Stimulated activated CD8-positive, alpha-beta memory T cell treated with anti-CD3 and anti-CD28 coated beads, Interleukin-15, amount 100 ng/mL, for 24 hours (primary cell): ENCODE data around the gene KLRF2.
"Not testable (repeated sequence)": the region's sequence is repeated elsewhere in the genome, so short reads cannot be mapped to it uniquely, and the experiment has no call there.

Experiments used
- DNase-seq: peaks from one replicate; pipeline ENCODE4 v3.0.0-alpha.2; 2020; ENCODE audit warnings: low read depth

Gene KLRF2, protein sequence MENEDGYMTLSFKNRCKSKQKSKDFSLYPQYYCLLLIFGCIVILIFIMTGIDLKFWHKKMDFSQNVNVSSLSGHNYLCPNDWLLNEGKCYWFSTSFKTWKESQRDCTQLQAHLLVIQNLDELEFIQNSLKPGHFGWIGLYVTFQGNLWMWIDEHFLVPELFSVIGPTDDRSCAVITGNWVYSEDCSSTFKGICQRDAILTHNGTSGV

DNA sequence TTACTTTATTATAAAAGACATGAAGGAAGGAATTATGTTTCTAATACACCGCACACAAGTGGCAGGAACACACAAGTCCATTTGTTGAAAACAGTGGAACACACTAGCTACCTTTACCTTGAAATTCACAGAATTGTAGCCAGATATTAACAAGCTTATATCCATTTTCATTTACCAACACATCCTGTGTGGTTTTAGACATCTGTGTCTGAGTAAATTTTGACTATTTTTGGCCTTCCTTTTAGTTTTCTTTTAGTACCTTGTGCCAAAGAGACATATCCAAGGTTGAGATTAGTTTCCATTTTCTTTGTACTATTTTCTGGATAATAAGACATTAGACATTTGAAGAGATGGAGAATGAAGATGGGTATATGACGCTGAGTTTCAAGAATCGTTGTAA, at the start of gene KLRF2:
TSS of gene KLRF2 (plus strand) at position 244 of the 400 bp plus-strand sequence. CDS start at position 351, 107 bp downstream.
- DNase-seq: no peak

DNA sequence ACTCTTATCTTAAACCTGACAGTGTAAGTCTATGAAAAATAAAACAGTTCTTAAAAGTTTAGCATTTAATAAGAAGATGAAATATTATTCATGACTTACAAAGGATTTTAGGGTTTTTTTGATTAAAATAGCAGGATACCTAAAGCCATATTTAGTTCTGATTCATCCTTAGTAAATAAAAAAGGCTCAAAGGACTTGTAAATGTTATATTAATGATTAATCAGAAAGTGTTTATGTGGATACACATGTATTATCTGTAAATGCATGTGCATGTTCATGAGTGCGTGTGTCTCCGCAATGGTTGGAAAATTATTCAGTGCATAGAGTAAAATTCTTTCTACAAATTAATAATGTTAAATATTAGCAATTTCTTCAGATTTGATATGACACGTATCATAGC, 49.6 kb upstream of the KLRF2 start:
- no peak for DNase-seq

DNA sequence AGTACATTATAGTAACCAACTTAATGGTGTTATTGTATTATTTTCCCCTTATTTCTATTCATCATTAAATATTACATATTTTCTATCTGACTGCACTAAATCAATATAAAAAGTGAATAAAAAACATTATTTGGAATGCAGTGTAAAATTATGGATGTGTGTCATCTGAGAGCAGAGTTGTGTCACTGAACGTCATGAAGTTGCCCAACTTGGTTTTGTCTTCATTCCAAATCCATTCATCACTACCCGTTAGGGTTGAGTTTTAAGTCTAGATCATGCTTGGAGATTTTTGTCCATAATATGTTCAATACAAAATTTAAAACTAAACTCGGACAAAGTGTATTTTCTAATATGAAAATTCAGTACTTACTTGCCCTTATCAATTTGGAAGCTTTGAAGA, 37.9 kb upstream of the KLRF2 start:
- no peak for DNase-seq

DNA sequence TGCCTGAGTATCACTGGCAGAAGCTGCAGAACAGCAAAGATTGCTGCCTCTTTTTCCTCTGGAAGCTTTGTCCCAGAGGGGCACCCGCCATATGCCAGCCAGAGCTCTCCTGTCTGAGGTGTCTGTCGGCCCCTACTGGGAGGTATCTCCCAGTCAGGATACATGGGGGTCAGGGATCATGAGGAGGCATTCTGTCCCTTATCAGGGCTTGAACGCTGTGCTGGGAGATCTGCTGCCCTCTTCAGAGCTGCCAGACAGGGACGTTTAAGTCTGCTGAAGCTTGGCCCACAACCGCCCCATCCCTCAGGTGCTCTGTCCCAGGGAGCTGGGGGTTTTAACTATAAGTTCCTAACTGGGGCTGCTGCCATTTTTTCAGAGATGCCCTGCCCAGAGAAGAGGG, 32.4 kb upstream of the KLRF2 start:
- no peak for DNase-seq

DNA sequence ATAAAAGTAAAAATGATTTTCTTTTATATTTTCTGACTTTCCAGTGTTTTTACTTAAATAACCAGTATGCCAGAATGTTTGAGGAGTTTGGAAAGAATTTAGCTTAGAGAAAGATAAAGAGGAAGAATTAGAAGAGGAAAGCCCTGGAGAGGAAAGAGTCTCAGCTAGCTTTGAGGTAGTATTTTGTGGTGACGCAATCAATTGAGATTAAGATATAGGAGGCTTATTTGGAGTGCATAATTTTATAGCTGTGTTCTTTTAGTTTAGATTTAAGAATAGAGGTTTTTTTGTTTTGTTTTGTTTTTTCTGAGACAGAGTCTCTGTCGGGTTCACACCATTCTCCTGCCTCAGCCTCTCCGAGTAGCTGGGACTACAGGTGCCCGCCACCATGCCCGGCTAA, 30.2 kb upstream of the KLRF2 start:
- no peak for DNase-seq

DNA sequence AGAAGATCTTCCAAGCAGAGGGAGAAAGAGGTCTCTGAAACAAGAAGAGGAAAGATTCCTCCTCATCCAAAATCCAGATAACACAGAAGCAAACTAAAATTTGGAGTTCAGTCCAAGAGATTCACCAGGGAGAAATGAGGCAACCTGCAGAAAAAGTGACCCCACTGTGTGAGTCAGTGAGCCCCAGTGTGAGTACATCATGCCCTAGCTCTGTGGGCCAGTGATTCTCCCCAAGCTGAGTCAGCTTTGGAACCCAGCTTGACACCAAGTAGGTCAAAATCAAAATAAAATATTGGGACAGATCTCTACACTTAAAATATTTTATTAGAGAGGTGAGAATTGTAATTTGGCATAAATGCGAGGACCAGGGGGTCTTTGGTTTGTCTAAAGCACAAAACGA, 29.4 kb upstream of the KLRF2 start:
- DNase-seq: no peak

DNA sequence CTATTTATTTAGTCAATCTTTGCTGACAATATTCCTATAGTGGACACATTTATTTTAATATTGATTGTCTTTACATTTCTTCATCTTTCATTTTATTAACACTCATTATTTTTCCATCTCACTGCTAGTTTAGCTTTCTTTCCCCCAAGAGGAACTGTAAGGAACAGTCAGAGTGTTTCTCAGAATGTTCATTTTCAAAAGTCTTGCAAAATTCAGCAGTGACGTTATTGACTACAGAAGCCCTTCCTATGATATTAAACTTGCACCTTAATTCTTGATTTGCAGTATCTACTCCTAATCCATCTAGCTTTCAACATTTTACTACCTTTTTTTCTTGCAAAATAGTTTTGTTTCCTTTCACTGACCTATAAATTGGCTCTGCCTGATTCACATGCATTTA, 25.1 kb upstream of the KLRF2 start:
- no peak for DNase-seq

DNA sequence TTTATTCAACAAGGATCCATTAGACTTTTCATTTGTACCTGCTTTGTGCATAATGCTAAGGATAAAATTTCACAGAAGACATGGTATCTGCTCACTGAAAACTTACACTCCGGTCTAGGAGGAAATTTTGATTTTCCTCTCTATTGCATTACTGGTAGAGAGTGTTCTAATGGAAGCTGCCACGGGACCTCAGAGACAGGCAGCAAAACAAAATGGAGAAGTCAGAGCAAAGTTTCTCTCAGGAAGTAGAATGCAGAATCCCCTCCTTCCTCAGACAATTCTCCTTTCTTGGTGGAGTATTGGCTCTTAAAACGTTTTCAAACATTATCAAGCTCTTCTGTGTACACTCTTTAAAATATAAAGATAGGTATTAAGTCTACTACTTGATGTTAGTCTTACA, 24.4 kb upstream of the KLRF2 start:
- no peak for DNase-seq

DNA sequence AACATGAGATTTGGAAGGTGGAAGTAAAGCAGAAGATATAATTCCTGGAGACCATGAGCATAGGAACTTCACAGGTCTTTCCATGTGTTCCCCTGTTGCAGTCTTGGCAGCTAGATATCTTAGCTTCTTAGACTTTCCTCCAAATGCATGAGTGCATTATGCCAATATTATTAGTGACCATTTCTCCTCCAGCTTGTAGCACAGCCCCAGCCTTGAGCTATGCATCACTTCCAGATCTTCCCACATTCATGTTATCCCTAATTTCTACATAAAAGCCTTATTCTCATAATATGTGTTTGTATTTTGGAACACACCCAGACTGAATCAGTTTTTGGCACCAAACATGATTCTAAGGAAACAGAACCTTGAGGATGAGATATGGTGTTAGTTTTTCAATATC, 23.2 kb upstream of the KLRF2 start:
- no peak for DNase-seq

DNA sequence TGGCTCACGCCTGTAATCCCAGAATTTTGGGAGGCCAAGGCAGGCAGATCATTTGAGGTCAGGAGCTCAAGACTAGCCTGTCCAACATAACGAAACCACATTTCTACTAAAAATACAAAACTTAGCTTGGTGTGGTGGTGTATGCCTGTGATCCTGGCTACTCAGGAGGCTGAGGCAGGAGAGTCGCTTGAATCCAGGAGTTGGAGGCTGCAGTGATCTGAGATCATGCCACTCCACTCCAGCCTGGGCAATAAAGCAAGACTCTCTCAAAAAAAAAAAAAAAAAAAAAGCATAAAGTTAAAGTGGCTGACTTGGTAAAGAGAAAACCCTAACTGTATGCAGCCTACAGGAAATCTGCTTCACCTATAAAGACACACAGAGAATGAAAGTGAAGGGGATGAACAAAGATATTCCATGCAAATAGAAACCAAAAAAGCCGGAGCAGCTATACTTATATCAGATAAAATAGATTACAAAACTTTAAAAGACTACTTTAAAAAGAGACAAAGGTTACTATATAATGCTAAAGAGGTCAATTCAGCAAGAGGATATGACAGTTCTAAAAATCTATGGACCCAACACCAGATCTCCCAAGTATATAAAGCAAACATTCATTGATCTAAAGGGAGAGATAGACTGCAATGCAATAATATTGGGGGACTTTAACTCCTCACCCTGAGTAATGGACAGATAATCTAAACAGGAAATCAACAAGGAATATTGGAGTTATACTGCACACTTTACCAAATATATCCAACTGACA, 16.2 kb upstream of the KLRF2 start:
- DNase-seq: no peak

DNA sequence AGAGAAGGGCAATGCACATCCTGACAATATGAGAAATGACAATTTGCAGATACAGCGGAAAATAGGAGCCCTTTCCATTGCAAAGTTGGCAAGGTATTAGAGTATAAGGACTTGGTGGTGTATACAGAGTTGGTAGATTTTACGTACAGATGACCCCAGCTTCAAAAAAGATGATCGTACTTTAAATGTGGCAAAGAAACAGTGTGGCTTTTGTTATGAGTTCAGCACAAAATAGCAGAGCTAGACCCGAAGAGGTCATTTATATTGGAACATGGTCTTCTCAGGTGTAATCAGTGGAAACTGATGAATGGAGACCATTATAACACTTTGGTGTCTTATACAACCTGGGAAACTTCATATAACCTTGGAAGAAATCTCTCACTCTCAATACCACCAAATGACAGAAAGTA, 14.4 kb upstream of the KLRF2 start:
- DNase-seq: no peak

DNA sequence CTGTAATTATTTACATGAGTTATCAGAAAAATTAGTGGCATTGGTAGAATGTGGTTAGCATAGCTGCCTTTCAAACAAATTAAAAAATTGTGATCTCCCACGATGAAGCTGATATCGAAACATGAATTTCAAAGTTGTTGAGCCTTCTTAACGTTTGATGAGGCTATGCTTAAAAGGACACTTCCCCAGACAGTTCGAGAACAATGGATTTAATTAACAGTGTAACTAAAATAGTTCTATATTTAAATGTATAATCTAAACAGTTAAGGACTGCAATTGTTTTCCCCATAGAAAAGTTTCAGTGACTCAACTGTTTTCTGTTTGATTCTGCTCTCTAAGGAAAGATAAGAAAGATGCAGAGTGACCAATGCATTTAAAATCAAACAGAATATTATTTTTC, 13.8 kb upstream of the KLRF2 start:
- DNase-seq: no peak

DNA sequence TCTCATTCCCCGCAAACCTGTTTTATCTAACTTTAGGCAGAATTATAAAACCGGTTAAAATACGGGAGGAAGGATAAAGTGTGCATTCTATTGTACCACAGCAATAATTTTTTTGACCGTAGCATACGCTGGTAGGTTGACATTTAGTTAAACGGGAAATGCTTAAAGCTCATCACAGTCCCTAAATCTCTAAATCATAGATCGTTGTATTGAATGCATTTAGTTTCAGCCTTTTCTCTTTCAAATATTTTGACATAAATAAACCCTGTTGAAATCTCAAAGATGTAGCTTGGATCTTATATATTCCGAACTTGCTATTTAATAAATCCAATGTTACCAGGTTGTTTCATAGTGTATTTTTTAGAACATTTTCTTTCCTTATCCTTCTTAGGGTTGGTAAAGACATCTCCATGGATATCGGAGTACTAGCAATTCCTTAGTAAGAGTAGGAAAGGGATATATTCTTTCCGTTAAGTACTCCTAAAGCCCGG, 12.9 kb upstream of the KLRF2 start:
- DNase-seq: no peak

DNA sequence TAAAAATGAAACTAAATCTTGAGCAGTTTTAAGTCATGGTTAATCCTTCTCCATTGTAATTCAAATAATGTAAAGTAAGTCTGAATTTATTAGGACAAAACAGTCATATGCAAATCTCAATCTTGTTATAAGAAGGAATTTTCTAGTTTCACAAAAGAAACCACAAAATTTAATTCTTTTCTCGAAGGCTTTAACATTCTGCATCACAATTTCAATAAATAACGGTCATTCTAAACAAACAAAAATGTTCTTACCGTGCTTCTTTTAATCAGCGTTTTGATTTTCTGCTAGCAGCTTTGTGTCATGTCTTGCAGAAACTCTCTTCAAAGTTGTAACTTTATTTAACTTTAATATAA, 12.4 kb upstream of the KLRF2 start:
- DNase-seq: no peak

DNA sequence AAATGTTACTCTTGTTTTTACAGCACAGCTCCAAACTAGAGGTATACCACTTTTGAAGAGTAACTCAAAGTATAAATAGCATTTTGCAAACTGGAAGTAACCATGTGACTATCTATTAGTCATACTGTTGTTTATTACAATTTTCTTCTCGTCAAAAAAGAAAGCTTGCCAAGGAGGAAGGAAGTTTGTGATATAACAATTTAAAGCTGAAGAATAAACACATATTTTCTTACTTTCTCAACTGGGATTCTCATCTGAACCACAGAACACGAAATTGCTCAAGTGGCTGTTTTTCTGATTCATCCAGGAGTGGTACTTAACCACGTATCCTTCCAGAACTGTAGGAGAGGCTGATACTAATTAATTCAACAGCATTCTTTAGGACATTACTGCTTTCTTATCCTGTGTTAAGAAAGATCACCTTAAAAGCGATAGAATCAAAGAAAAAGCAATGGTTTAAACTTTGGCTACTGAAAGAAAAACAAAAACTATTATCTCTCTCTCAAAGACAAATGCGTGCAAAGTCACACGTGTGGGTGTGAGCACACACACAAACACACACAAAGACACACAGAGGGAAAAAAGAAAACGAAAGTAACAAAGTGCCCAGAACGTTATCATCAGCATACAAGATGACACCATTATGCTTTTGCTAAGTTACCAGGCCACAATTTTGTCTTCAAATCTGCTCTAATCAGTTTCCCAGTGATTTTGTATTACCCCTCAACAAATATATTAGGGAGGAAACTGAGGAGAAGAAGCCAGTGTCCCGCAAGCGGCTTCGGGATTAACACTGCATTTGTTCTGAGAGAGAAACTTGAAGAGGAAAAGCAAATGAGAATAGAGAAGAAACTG, 11.8 kb upstream of the KLRF2 start, which contains the start of gene CLEC2B:
TSS of gene CLEC2B (minus strand) at position 48 of the 855 bp plus-strand sequence.
- no peak for DNase-seq

DNA sequence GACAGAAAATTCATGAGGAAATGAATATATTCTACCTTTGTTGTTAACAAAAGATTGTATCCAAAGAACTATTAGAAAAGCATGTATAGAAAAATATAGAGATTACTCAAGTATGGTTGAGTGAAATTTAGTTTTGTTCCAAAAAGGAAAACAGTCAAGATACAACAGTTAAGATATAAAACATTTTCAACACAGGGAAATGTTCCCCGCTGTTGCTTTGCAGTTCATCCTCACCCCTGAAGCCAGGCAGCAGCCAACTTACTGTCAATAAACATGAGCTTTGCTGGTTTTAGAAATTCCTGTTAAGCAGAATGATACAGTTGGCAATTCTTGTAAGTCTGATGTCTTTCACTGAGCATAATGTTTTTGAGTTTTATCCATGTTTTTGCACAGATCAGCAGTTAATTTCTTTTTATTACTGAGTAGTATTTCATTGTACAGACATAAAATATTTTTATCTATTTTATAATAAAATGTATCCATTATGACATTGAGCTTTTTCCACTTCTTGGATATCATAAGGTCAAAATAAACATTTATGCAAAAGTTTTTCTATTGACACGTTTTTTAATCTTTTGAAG, 10.9 kb upstream of the KLRF2 start:
- no peak for DNase-seq

DNA sequence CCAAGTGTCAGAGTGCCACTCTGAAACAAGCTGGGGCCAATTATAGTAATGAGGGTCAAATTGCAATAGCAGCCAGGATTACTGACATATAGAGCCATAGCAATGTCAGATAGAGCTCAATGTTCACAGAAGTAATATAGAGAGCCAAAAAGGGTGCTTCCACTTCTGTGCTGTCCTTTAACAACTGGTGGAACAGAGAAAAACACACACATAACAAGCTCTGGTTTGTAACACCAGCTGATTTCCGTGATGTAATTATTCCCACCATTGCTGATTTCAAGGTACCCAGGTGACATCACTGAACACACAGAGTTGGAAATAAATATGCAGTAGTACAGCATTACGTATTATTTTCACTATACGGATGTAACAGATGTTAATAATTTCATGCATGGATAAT, 9.1 kb upstream of the KLRF2 start:
- no peak for DNase-seq

DNA sequence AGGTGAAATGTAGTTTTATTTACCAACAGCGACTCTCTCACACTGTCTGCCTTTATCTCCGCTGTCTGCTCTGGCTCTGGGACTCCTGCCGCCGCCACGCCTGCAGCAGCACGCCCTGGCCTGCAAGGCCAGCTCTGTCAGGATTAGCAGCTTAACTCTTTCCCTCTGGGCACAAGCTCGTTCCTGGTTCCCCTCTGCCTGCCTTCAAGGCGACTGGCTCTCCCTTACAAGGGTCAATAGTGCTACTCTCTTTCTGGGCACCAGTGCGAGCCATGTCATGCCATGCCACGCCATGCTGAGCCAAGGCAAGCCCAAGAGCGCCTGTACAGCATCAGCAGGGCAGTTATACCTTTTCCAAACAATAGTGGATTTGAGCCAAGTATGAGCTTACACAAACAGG, 8.5 kb upstream of the KLRF2 start:
- DNase-seq: no peak

DNA sequence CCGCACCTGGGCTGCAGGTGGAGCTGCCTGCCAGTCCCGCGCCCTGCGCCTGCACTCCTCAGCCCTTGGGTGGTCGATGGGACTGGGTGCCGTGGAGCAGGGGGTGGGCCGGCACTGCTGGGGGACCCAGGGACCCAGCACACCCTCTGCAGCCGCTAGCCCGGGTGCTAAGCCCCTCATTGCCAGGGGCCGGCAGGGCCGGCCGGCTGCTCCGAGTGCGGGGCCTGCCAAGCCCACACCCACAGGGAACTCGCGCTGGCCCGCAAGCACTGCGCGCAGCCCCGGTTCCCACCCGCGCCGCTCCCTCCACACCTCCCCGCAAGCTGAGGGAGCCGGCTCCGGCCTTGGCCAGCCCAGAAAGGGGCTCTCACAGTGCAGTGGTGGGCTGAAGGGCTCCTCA, 5.2 kb upstream of the KLRF2 start:
- not testable (repeated sequence) for DNase-seq

DNA sequence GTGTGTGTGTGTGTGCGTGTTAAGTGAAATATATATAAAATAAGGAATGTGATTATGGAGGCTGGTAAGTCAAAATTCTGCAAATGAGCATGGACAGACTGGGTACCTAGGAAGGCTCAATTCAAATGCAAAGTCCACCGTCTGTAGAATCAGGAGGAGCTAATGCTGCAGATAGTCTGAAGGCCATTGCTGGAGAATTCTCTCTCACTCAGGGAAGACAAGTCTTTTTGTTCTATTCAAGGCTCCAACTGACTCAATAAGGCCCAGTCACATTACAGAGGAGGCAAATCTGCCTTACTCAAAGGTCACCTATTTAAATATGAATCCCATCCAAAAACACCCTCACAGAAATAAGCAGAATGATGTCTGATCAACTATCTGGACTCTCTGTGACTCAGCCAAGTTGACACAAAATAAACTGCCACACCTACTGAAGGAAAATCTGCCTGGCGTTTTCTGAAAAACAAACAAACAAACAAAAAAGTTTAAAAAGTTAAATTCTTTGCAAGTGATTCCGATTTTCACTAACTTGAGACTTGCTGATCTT, 684 bp upstream of the KLRF2 start:
- no peak for DNase-seq

DNA sequence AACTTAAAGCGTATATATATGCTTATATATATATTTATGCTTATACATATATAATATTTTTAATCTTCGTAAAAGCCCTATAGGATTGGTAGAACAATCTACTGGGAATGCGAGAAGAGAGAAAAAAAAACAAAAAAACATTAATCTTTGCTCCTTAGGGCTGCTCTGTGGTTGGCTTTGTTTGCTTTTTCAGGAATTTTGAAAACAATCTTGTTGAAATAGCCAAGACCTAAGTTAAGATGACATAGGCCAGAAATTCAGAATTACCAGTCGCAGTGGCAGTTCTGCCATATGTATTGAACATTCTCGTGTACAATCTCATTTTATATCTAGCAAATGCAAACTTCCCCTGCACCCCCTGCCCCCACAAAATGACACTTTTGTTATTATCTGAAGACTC, 699 bp downstream of the KLRF2 start:
- DNase-seq: no peak

DNA sequence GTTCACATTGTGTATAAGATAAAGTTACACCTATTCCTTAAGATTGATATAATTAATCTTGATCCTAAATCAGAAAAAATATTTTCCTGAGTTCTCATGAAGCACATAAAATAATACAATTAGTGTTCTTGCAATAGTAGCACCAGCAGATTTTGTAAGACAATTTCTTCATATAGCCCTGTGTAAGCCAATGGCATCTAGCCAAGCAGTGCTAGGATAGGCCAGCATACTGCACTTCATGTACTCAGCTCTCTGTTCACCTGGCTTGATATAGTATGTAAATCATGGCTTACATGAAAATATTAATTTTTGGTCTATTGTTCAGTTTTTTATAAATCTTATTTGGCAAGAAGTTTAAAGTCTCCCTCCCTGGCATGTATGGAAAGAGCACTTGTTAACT, 1.9 kb downstream of the KLRF2 start:
- DNase-seq: no peak
